Stimulated activated effector memory CD8-positive, alpha-beta T cell treated with anti-CD3 and anti-CD28 coated beads, Interleukin-12 subunit alpha, Interleukin-12 subunit beta, amount 100 ng/mL, for 72 hours (primary cell): Measurements from ENCODE around the gene P2RX6.

ENCODE experiments used
- ATAC-seq: fragments of 150-1000 bp; cut with Tn5 transposase; 2 replicates; pipeline ENCODE4 v1.10.0; 2021
- DNase-seq, 2 donors: peaks; one replicate each; pipeline ENCODE4 v3.0.0; 2021 to 2022; ENCODE audit warnings: low spot score in 2 of 2
- H3K27ac Mint-ChIP-seq: one replicate; pipeline ENCODE4 v1.8.0; 2022; ENCODE audit warnings: mild to moderate bottlenecking, mixed read lengths
- H3K36me3 Mint-ChIP-seq: one replicate; pipeline ENCODE4 v1.8.0; 2022; ENCODE audit warnings: mild to moderate bottlenecking, mixed read lengths
- H3K4me1 Mint-ChIP-seq: one replicate; pipeline ENCODE4 v1.8.0; 2022; ENCODE audit warnings: mixed read lengths
- H3K4me3 Mint-ChIP-seq: one replicate; pipeline ENCODE4 v1.8.0; 2022; ENCODE audit warnings: mild to moderate bottlenecking, mixed read lengths
- H3K9me3 Mint-ChIP-seq: one replicate; pipeline ENCODE4 v1.8.0; 2022; ENCODE audit warnings: mixed read lengths

The P2RX6 gene

DNA sequence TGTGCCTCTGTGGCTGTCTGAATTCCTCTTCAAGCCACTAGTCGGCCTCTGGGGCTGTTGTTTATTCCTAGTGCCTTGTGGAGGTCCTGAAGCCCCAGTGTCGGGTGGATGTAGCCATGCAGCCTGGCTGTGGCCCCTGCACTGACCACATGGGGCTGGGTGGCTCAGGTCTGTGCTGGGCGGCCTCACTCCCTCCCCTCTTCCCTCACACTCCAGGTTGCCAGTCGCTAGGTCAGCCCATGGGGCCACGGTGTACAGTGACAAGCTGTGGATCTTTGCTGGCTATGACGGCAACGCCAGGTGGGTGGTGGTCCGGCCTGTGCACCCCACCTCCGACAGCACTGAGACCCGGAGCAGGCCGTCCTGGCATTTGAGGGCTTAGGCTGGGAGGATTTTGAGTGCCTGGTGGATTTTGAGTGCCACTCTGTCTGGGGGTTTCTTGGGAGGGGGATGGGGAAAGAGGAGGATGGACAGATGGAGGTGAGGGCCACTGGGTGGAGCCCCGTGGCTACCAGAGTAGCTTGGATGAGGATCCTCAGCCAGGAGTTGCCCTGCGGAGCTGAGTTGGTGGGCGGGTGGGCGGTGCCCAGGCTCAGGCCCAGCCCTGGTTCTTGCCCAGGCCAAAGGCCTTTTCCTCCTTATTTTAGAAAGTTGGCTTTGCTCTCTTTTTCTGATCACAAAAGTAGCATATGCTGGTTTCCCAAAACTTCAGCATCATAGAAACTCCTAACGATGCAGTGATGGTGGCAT is 26.2 kb upstream of the P2RX6 start:
- H3K27ac Mint-ChIP-seq: peak overlapping the region; percentile 40
- H3K36me3 Mint-ChIP-seq: peaks cover 52% of the 10 kb centered on the region
- H3K4me3 Mint-ChIP-seq: no peak overlapping the region
- peaks cover 5% of the 10 kb centered on the region for H3K4me1 Mint-ChIP-seq
- no peaks in the 10 kb centered on the region for H3K9me3 Mint-ChIP-seq
- no peak for ATAC-seq
- no peak for DNase-seq

DNA sequence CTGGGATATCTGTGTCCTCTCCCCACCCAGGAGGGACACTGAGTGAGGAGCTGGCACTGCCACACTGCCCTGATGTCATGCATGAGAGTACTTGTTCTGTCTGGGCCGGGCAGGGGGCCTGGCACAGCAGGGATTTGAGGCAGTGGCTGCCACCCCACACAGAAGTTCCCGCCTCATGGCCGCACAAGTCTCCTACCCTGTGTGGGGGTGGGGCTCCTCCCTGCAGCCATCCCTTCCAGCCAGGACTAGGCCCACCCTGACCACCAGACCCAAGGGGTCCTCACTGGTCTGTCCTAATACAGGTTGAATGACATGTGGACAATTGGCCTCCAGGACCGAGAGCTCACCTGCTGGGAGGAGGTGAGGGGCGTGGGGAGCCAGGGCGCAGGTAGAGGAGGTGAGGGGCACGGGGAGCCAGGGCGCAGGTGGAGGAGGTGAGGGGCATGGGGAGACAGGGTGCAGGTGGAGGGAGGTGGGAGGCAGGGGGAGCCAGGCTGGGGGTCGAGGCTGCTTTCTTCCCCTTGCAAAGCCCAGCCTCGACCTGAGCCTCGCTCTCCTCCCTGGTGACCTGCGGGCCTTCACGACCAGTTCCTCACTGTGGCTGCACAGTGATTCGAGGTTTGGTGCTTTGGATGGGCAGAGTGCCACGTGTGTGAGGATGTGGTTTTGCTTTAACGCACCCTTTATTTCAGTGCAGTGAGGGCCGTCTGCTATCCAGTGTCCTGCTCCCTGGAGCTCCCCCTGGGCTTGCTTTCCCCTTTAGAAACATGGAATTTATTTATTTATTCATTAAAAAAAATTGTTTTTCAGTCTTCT is 25.4 kb upstream of the P2RX6 start:
- Mint-ChIP-seq H3K36me3 (peaks cover 46% of the 10 kb centered on the region), H3K4me3 (no peak overlapping the region), H3K9me3 (no peaks in the 10 kb centered on the region), H3K4me1 (no peaks in the 10 kb centered on the region), H3K27ac (peak overlapping the region; percentile 40)
- no peak for ATAC-seq
- DNase-seq: no peak

DNA sequence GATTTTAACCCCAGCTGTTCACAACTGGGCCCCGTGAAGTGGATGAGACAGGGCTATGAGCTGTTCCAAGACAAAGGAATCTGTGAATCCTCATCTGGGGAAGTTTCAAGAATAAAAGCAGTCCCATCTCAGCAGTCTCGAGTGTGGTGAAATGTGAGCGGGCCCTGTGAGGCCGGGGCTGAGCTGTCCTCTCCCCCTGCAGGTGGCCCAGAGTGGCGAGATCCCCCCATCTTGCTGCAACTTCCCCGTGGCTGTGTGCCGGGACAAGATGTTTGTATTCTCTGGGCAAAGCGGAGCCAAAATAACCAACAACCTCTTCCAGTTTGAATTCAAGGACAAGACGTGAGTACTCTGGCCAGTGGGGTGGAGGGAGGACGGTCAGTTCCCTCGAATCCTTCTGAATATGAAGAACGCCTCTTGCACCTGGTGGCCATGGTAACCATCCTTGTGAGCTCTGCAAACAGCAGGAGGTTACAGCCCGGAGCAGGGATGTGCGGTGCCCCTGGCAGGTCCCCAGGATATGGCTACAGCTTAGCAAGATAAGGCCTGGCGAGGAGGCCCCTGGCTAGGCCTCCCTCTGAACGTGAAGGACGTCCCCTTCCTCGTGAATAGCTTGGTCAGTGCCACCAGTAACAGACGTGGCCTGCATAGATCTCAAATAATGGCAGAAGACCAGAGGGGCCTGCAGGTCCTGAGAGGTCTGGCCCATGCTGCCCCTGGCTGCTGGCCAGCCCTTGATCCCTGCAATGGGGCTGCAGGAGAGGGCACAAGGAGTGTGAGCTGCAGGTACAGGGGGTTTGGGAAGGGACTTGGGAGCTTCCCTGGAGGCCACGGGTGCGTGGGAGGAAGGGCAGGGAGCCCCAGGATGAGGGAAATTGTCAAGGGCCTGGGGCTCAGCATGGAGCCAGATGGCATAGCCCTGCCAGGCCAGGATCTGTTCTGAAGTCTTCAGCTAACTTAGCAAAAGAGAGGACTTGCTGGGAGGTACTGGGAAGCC is 24.5 kb upstream of the P2RX6 start:
- Mint-ChIP-seq H3K4me3 (no peak overlapping the region), H3K4me1 (no peaks in the 10 kb centered on the region), H3K27ac (peak overlapping the region; percentile 12), H3K9me3 (no peaks in the 10 kb centered on the region), H3K36me3 (peaks cover 50% of the 10 kb centered on the region)
- DNase-seq (no peak), ATAC-seq (no peak)

DNA sequence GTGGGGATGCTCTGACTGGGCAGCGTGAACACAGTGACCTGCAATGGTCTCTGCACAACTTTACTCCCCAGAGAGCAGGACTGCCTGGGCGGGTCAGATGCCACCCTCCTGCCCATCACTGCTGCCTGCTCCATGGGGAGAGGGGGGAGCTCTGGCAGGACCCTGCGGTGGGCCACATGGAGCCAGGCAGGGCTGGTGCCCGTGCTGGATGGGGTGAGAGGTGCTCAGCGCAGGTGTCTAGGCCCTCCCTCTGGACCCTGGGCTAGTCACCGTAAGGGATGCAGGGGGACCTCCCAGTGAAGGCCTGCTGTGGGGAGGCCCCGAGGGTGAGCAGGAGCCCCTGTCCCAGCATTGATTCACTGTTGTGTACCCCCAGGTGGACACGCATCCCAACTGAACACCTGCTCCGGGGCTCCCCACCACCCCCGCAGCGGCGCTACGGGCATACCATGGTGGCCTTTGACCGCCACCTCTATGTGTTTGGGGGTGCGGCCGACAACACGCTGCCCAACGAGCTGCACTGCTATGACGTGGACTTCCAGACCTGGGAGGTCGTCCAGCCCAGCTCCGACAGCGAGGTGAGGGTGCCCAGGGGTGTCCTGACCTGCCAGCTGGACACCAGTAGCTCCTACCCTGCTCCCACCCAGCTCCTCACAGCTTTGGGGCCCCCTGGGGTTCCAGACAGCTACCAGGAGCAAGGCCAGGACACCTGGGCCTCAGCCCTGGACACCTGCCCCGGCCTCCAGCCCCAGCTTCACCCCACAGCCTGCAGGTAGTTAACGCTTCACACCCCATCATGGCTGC is 23.5 kb upstream of the P2RX6 start:
- H3K4me1 Mint-ChIP-seq: no peaks in the 10 kb centered on the region
- DNase-seq: no peak
- ATAC-seq: no peak
- peaks cover 41% of the 10 kb centered on the region for H3K36me3 Mint-ChIP-seq
- H3K9me3 Mint-ChIP-seq: no peaks in the 10 kb centered on the region
- H3K27ac Mint-ChIP-seq: peak overlapping the region; percentile 12
- H3K4me3 Mint-ChIP-seq: no peak overlapping the region

DNA sequence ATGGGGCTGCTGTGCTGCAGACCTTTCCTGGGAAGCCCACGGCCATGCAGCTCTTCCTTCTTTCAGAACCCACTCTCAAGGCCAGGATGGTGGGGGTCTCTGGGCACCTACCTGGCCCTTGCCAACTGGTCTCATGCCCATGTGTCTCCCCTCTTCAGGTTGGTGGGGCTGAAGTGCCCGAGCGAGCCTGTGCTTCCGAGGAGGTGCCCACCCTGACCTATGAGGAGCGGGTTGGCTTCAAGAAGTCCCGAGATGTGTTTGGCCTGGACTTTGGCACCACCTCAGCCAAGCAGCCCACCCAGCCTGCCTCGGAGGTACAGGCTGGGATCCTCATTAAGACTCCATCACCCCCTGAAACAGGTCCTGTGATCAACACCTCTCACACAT is 22.9 kb upstream of the P2RX6 start:
- Mint-ChIP-seq H3K9me3 (no peaks in the 10 kb centered on the region), H3K36me3 (peaks cover 35% of the 10 kb centered on the region), H3K4me1 (no peaks in the 10 kb centered on the region), H3K4me3 (no peak overlapping the region), H3K27ac (no peak overlapping the region)
- no peak for ATAC-seq
- DNase-seq: no peak

DNA sequence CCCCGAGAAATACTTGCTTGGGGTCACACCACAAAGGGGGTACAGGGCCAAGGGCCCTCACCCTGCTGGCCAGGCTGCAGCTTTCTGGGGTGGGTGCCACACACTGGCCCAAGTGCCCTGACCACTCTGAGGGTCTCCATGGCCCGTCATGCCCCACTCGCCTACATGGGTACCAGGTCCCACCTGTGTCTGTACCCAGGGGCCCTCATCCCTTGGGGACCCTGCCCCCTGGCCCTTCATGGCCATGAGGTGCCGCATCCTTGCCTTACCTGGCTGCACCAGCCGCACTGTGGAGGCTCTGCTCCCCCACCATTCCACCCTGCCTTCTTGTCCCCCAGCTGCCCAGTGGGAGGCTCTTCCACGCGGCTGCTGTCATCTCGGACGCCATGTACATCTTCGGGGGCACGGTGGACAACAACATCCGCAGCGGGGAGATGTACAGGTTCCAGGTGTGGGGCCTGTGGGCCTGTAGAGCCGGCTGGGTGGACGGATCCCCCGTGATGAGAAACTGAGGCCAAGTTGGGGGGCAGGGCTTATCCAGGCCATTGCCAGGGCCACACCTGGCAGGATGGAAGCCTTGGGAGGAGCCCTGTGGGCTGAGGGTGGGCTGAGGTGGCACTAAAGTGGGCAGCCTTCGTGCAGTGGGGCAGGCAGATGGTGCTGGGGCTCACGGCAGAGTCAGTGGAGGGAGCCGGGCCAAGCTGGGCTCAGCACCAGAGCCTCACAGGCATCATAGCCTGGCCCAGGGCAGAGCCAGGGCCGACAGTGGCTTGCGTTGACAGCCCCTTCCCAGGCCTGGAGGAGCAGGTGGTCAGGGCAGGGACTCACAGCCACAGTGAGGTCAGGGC is 22.3 kb upstream of the P2RX6 start:
- H3K27ac Mint-ChIP-seq: no peak overlapping the region
- H3K4me3 Mint-ChIP-seq: no peak overlapping the region
- no peaks in the 10 kb centered on the region for H3K4me1 Mint-ChIP-seq
- H3K9me3 Mint-ChIP-seq: no peaks in the 10 kb centered on the region
- ATAC-seq (no peak), DNase-seq (no peak)
- H3K36me3 Mint-ChIP-seq: peaks cover 29% of the 10 kb centered on the region

DNA sequence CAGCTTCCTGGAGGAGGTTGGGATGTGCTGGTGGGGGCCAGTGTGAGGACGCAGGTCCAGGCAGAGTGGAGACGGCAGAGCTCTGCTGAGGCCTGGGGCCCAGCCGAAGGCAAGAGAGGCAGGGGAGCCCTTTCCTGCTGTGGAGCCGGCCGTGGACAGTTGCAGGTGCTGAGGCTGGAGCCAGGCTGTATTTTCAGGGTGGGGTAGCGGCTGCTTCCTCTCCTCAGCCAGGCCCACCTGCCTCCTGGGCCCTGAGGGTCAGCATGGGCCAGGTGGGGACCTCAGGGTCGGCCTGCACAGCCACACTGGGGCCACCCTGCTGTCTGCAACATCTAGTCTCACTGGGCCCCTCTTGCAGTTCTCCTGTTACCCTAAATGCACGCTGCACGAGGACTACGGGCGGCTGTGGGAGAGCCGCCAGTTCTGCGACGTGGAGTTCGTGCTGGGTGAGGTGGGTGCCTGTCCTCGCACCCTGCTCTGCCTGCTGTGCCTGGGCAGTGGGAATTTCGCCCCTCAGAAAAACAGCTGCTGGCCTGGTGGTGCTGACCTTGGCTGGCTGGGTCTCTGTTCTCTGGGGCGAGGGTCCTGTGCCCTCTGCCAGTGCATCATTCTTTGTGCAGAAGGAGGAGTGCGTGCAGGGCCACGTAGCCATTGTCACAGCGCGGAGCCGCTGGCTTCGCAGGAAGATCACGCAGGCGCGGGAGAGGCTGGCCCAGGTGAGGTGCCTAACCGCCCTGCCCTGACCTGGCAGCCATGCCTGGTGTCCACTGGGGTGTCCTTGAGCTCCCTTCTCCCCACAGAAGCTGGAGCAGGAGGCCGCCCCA is 21.4 kb upstream of the P2RX6 start:
- Mint-ChIP-seq H3K9me3 (no peaks in the 10 kb centered on the region), H3K4me3 (no peak overlapping the region), H3K27ac (no peak overlapping the region), H3K36me3 (peaks cover 29% of the 10 kb centered on the region), H3K4me1 (peaks cover 5% of the 10 kb centered on the region)
- no peak for ATAC-seq
- no peak for DNase-seq

DNA sequence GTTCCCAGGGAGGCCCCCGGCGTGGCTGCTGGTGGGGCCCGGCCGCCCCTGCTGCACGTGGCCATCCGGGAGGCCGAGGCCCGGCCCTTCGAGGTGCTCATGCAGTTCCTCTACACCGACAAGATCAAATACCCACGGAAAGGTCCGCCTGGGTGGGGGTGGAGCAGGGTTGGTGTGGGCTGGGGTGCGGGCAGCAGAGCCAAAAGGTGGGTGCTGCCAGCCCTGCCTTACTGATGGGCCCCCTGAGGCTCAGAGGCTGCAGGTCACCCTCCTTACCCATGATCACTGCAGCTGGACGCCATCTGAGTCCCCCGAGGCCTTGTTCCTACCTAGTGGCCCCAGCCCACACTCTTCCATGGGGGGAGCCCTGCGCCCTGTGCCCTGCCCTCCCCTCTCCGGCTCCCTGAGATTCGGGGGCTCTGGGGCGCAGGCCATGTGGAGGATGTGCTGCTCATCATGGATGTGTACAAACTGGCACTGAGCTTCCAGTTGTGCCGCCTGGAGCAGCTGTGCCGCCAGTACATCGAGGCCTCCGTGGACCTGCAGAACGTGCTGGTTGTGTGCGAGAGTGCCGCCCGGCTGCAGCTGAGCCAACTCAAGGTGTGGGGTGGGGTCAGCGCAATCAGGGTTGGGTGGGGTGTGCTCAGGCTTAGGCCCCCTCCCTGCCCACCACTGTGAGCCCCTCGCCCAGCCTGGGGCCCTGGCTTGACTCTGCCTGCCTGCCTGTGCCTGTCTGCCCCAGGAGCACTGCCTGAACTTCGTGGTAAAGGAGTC is 20.6 kb upstream of the P2RX6 start:
- DNase-seq (no peak), ATAC-seq (no peak)
- no peaks in the 10 kb centered on the region for H3K9me3 Mint-ChIP-seq
- H3K4me1 Mint-ChIP-seq: peaks cover 5% of the 10 kb centered on the region
- H3K4me3 Mint-ChIP-seq: no peak overlapping the region
- no peak overlapping the region for H3K27ac Mint-ChIP-seq
- H3K36me3 Mint-ChIP-seq: peaks cover 36% of the 10 kb centered on the region

DNA sequence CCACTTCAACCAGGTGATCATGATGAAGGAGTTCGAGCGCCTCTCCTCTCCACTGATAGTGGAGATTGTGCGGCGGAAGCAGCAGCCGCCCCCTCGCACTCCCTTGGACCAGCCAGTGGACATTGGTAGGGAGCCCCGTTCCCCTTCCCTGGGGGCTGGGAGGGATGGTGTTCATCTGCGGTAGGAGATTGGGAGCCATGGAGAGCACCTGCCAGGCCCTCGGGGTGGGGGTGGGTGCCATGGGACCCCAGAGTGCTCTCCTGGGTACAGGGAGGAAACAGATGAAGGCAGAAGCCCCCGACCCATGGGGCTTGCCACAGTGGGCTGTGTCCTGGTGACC is 20.1 kb upstream of the P2RX6 start:
- no peak overlapping the region for H3K4me3 Mint-ChIP-seq
- no peaks in the 10 kb centered on the region for H3K9me3 Mint-ChIP-seq
- DNase-seq: no peak
- peaks cover 5% of the 10 kb centered on the region for H3K4me1 Mint-ChIP-seq
- ATAC-seq: no peak
- peaks cover 41% of the 10 kb centered on the region for H3K36me3 Mint-ChIP-seq
- H3K27ac Mint-ChIP-seq: no peak overlapping the region

DNA sequence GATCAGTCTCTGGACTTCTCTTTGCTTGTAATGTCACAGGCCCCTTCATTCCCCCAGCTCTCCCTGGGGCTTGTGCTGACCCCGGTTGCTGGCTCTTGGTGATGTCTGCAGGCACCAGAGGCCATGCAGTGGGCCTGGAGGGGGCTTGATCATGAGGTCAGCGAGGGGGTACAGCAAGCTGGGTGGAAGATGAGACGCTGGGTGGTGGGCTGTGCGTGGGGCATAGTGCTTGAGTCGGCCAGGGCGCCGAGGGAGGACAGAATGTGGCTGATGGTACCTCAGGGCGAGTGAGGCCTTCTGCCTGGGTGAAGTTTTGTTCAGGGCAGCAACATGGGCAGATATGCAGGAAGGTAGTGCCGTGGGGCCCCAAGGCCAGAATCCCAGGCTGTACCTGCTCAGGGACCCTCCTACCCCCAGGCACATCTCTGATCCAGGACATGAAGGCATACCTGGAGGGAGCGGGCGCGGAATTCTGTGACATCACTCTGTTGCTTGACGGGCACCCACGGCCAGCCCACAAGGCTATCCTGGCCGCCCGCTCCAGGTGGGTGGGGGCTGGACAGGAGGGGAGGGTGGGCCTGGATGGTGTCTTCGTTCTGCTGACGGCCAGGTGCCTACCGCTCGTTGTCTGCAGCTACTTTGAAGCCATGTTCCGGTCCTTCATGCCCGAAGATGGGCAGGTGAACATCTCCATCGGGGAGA is 19.5 kb upstream of the P2RX6 start:
- no peak for ATAC-seq
- Mint-ChIP-seq H3K27ac (peak overlapping the region; percentile 68), H3K9me3 (no peaks in the 10 kb centered on the region), H3K4me3 (no peak overlapping the region), H3K36me3 (peaks cover 47% of the 10 kb centered on the region), H3K4me1 (peaks cover 11% of the 10 kb centered on the region)
- no peak for DNase-seq

DNA sequence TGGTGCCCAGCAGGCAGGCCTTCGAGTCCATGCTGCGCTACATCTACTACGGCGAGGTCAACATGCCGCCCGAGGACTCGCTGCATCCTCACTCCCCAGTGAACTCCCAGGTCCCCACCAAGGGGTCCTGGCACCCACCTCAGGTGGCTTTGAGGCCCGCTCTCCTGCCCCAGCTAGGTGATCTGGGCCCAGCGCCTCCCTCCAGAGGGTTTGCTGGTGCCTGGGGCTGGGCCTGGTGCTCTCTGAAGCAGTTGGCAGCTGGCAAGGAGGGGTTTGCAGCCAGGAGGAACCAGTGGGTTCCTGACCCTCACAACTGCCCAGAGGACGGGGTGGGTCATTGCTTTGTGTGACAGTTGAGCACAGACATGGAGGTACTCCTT is 18.9 kb upstream of the P2RX6 start:
- peaks cover 52% of the 10 kb centered on the region for H3K36me3 Mint-ChIP-seq
- H3K27ac Mint-ChIP-seq: peak overlapping the region; percentile 68
- no peak for ATAC-seq
- H3K9me3 Mint-ChIP-seq: no peaks in the 10 kb centered on the region
- DNase-seq: no peak
- H3K4me1 Mint-ChIP-seq: peaks cover 17% of the 10 kb centered on the region
- H3K4me3 Mint-ChIP-seq: no peak overlapping the region
